Keratinocyte (primary cell): ENCODE results near the gene IFNA7. TPM values are rescaled to one million over a fixed set of nuclear protein-coding genes. Genes with fewer than 3 reads are reported as not detected.
"Not testable (repeated sequence)": the region's sequence is repeated elsewhere in the genome, so short reads cannot be mapped to it uniquely, and the experiment has no call there.

Experiments used
- DNase-seq: peaks from one replicate; pipeline ENCODE4 v3.0.0-alpha.2; 2011; ENCODE audit warnings: low read depth, missing footprints, low spot score
- FAIRE-seq: peaks from 2 replicates; lab custom pipeline; 2011; peaks lifted over from hg19 to GRCh38; lab: Jason Lieb, UNC
- H2AFZ ChIP-seq: 2 replicates; pipeline ENCODE4 v1.6.0; 2012; ENCODE audit warnings: low read length, control low read depth, inconsistent platforms; ENCODE audit not compliant: control insufficient read depth
- H3K27ac ChIP-seq: 2 replicates; pipeline ENCODE4 v1.5.1; 2011; ENCODE audit warnings: low read length; ENCODE audit not compliant: control insufficient read depth, insufficient read depth
- H3K27me3 ChIP-seq: 3 replicates; pipeline ENCODE4 v1.6.0; 2011; ENCODE audit warnings: low read length; ENCODE audit not compliant: control insufficient read depth, insufficient read depth; ENCODE audit errors: extremely low read depth
- H3K36me3 ChIP-seq, 2 experiments: 2 replicates in 1 of 2; 3 replicates in 1 of 2; pipeline ENCODE4 v1.5.1; 2011; ENCODE audit warnings: low read length in 2 of 2, mild to moderate bottlenecking in 1 of 2; ENCODE audit not compliant: control insufficient read depth in 2 of 2, insufficient read depth in 2 of 2; ENCODE audit errors: extremely low read depth in 1 of 2
- H3K4me1 ChIP-seq: 3 replicates; pipeline ENCODE4 v1.5.1; 2011; ENCODE audit warnings: low read length; ENCODE audit not compliant: control insufficient read depth, insufficient read depth; ENCODE audit errors: extremely low read depth
- H3K4me2 ChIP-seq: 3 replicates; pipeline ENCODE4 v1.6.0; 2011; ENCODE audit warnings: low read depth, low read length; ENCODE audit not compliant: control insufficient read depth, insufficient read depth; ENCODE audit errors: extremely low read depth
- H3K4me3 ChIP-seq, 3 experiments: fragments of 200-600 bp in 1 of 3; sonication (generic) in 1 of 3; 2 replicates in 2 of 3; 3 replicates in 1 of 3; pipeline ENCODE4 v1.5.1; 2011 to 2016; ENCODE audit warnings: low read length in 3 of 3, mild to moderate bottlenecking in 3 of 3, control low read depth in 2 of 3, inconsistent platforms in 1 of 3, low read depth in 1 of 3, mixed read lengths in 1 of 3, mixed run types in 1 of 3, moderate library complexity in 1 of 3; ENCODE audit not compliant: control insufficient read depth in 2 of 3, insufficient read depth in 2 of 3; ENCODE audit errors: extremely low read depth in 1 of 3
- H3K79me2 ChIP-seq: 2 replicates; pipeline ENCODE4 v1.6.0; 2012; ENCODE audit warnings: low read length; ENCODE audit not compliant: control insufficient read depth, insufficient read depth
- H3K9ac ChIP-seq: 3 replicates; pipeline ENCODE4 v1.6.0; 2011; ENCODE audit warnings: low read length; ENCODE audit not compliant: control insufficient read depth, insufficient read depth; ENCODE audit errors: extremely low read depth
- H3K9me1 ChIP-seq: 3 replicates; pipeline ENCODE4 v1.6.0; 2011; ENCODE audit warnings: low read length; ENCODE audit not compliant: control insufficient read depth, insufficient read depth; ENCODE audit errors: extremely low read depth
- H3K9me3 ChIP-seq: 2 replicates; pipeline ENCODE4 v1.5.1; 2012; ENCODE audit warnings: low read depth, low read length; ENCODE audit not compliant: control insufficient read depth
- H4K20me1 ChIP-seq: 3 replicates; pipeline ENCODE4 v1.6.0; 2011; ENCODE audit warnings: low read length; ENCODE audit not compliant: control insufficient read depth, insufficient read depth; ENCODE audit errors: extremely low read depth
- CTCF ChIP-seq, 3 experiments: IDR thresholded peaks in 1 of 3; conservative IDR thresholded peaks in 1 of 3; optimal IDR thresholded peaks in 1 of 3; 2 replicates in 2 of 3; 3 replicates in 1 of 3; pipeline versions ENCODE3 to v1.5.1; 2011; ENCODE audit warnings: low read length in 3 of 3, mild to moderate bottlenecking in 3 of 3, moderate library complexity in 2 of 3, control low read depth in 1 of 3, inconsistent platforms in 1 of 3; ENCODE audit not compliant: insufficient read depth in 2 of 3; ENCODE audit errors: extremely low read depth in 1 of 3
- EZH2 ChIP-seq: IDR thresholded peaks from one replicate; pipeline ENCODE4 v1.6.1; 2012; ENCODE audit warnings: inconsistent platforms, mild to moderate bottlenecking, low read length, moderate library complexity
- dilution Hi-C: fragments of 300-500 bp; cut with MboI; formaldehyde crosslinking; loops from one replicate; pipeline ENCODE4 v1.7.0; 2020; ENCODE audit warnings: low sequenced_read_pairs; ENCODE audit not compliant: extremely low pct_ligation_motif_present
- polyA plus RNA-seq, 5 experiments: library from polyadenylated mRNA; depleted of rRNA in 3 of 5; stranded (reverse) in 3 of 5; stranded (forward) in 1 of 5; unstranded in 1 of 5; fragments of >200 nt; gene quantifications; 1 replicate in 1 of 5; 2 replicates in 3 of 5; 3 replicates in 1 of 5; pipeline versions ENCODE4 v1.2.1 to v1.2.3, GENCODE V29; 2011 to 2012; ENCODE audit warnings: missing spikeins in 2 of 5, low read depth in 1 of 5, low replicate concordance in 1 of 5

IFNA7 gene
- polyA plus RNA-seq, 1 donor (not counting 4 experiments of a cell fraction or from before 2014, with no cell fraction given): not detected

GRCh38 chr9:21182810-21183736 is 18.9 kb downstream of the IFNA7 start:
- H2AFZ ChIP-seq: not testable (repeated sequence)
- H3K27me3 ChIP-seq: peaks cover 17% of the 10 kb centered on the region
- peak; percentile 57 for FAIRE-seq

GRCh38 chr9:21174671-21175070 is 27.3 kb downstream of the IFNA7 start:
- H3K9ac ChIP-seq: no peak overlapping the region
- no peak overlapping the region for H3K27ac ChIP-seq
- dilution Hi-C loops: no loop called here
- DNase-seq (no peak), FAIRE-seq (no peak)
- H3K36me3 ChIP-seq: no peaks in the 10 kb centered on the region
- no peak overlapping the region for H2AFZ ChIP-seq
- H3K9me3 ChIP-seq: no peaks in the 10 kb centered on the region
- peaks cover 25% of the 10 kb centered on the region for H3K27me3 ChIP-seq
- H3K4me1 ChIP-seq: no peaks in the 10 kb centered on the region
- H3K4me2 ChIP-seq: no peak overlapping the region
- no peaks in the 10 kb centered on the region for H4K20me1 ChIP-seq
- no peaks in the 10 kb centered on the region for H3K9me1 ChIP-seq
- H3K4me3 ChIP-seq: no peak overlapping the region
- TF ChIP-seq EZH2: no peak
- no peak for TF ChIP-seq CTCF (optimal IDR thresholded peaks at IDR 0.05 in 1 of 3, IDR thresholded peaks at IDR 0.05 in 1 of 3, conservative IDR thresholded peaks at IDR 0.05 in 1 of 3; ENCODE audit: extremely low read depth in 1 of 3, insufficient read depth in 2 of 3, low read length in 3 of 3)
- no peaks in the 10 kb centered on the region for H3K79me2 ChIP-seq

More at GRCh38 chr9:21182810-21183736, 18.9 kb downstream of the IFNA7 start:
- TF ChIP-seq CTCF (optimal IDR thresholded peaks at IDR 0.05 in 1 of 3, IDR thresholded peaks at IDR 0.05 in 1 of 3, conservative IDR thresholded peaks at IDR 0.05 in 1 of 3; ENCODE audit: extremely low read depth in 1 of 3, insufficient read depth in 2 of 3, low read length in 3 of 3): peak; percentile 47 to 55 (median 54)
- H4K20me1 ChIP-seq, H3K36me3 ChIP-seq, H3K9ac ChIP-seq, dilution Hi-C loops, H3K79me2 ChIP-seq, H3K9me1 ChIP-seq, H3K4me2 ChIP-seq, DNase-seq, H3K27ac ChIP-seq, H3K9me3 ChIP-seq, H3K4me3 ChIP-seq, H3K4me1 ChIP-seq: not testable (repeated sequence)
